Liver (tissue), 9 donors: ENCODE measurements around the gene KRT84. TPM values are rescaled to one million over a fixed set of nuclear protein-coding genes. Genes with fewer than 3 reads are reported as not detected.

Experiments
- DNase-seq: peaks from one replicate; pipeline ENCODE4 v3.0.0-alpha.2; 2017; ENCODE audit warnings: low spot score
- H3K27ac ChIP-seq, 2 donors: one replicate each; pipeline ENCODE4 v1.7.0; 2013; ENCODE audit warnings: inconsistent platforms in 2 of 2, low read length in 2 of 2, control low read depth in 1 of 2, low read depth in 1 of 2, mild to moderate bottlenecking in 1 of 2
- H3K27me3 ChIP-seq, 4 donors: one replicate each; pipeline versions ENCODE4 v1.6.1 to v1.7.0; 2013; ENCODE audit warnings: low read length in 3 of 4, inconsistent platforms in 1 of 4, mild to moderate bottlenecking in 1 of 4, moderate library complexity in 1 of 4; ENCODE audit not compliant: control insufficient read depth in 4 of 4, insufficient read depth in 4 of 4
- H3K36me3 ChIP-seq, 4 donors: one replicate each; pipeline versions ENCODE4 v1.6.1 to v1.7.0; 2013; ENCODE audit warnings: low read length in 3 of 4, mild to moderate bottlenecking in 3 of 4, low read depth in 1 of 4, moderate library complexity in 1 of 4; ENCODE audit not compliant: control insufficient read depth in 4 of 4, insufficient read depth in 3 of 4
- H3K4me1 ChIP-seq, 4 donors: one replicate each; pipeline versions ENCODE4 v1.6.1 to v1.7.0; 2013; ENCODE audit warnings: low read length in 3 of 4, mild to moderate bottlenecking in 3 of 4, moderate library complexity in 1 of 4; ENCODE audit not compliant: control insufficient read depth in 4 of 4, insufficient read depth in 4 of 4
- H3K4me3 ChIP-seq, 3 donors: one replicate each; pipeline versions ENCODE4 v1.6.1 to v1.7.0; 2013; ENCODE audit warnings: low read length in 3 of 3, control low read depth in 1 of 3, low read depth in 1 of 3, mild to moderate bottlenecking in 1 of 3
- H3K9ac ChIP-seq, 2 donors: one replicate each; pipeline ENCODE4 v1.7.0; 2013; ENCODE audit warnings: low read length in 2 of 2, mild to moderate bottlenecking in 2 of 2, moderate library complexity in 2 of 2, control low read depth in 1 of 2, low read depth in 1 of 2
- H3K9me3 ChIP-seq, 4 donors: one replicate each; pipeline versions ENCODE4 v1.6.1 to v1.7.0; 2013; ENCODE audit warnings: low read length in 3 of 4; ENCODE audit not compliant: control insufficient read depth in 4 of 4
- ATF3 ChIP-seq: IDR thresholded peaks from 2 replicates; pipeline ENCODE4 v1.6.1; 2016; ENCODE audit warnings: antibody characterized with exemption
- EGR1 ChIP-seq, 2 donors: IDR thresholded peaks; 2 replicates each; pipeline ENCODE4 v1.6.1; 2016 to 2018; ENCODE audit warnings: antibody characterized with exemption in 2 of 2, low read depth in 2 of 2
- FOXA1 ChIP-seq: IDR thresholded peaks from 2 replicates; pipeline ENCODE4 v1.6.1; 2016; ENCODE audit warnings: antibody characterized with exemption
- FOXA2 ChIP-seq: IDR thresholded peaks from 2 replicates; pipeline ENCODE4 v1.6.1; 2016; ENCODE audit warnings: antibody characterized with exemption
- GABPA ChIP-seq, 2 donors: IDR thresholded peaks in 1 of 2; conservative IDR thresholded peaks in 1 of 2; 2 replicates each; pipeline ENCODE4 v1.6.1; 2016; ENCODE audit warnings: antibody characterized with exemption in 2 of 2, mild to moderate bottlenecking in 1 of 2, moderate library complexity in 1 of 2
- HNF4A ChIP-seq, 2 donors: conservative IDR thresholded peaks; 2 replicates each; pipeline ENCODE4 v1.6.1; 2016; ENCODE audit warnings: antibody characterized with exemption in 2 of 2, mild to moderate bottlenecking in 2 of 2
- HNF4G ChIP-seq: IDR thresholded peaks from 2 replicates; pipeline ENCODE4 v1.6.1; 2016; ENCODE audit warnings: antibody characterized with exemption
- JUND ChIP-seq, 2 donors: IDR thresholded peaks; 2 replicates each; pipeline ENCODE4 v1.6.1; 2016; ENCODE audit warnings: antibody characterized with exemption in 2 of 2
- NR2F2 ChIP-seq: IDR thresholded peaks from 2 replicates; pipeline ENCODE4 v1.6.1; 2016; ENCODE audit warnings: antibody characterized with exemption
- REST ChIP-seq: IDR thresholded peaks from 2 replicates; pipeline ENCODE4 v1.6.1; 2016; ENCODE audit warnings: antibody characterized with exemption, mild to moderate bottlenecking
- RXRA ChIP-seq, 2 donors: IDR thresholded peaks; 2 replicates each; pipeline ENCODE4 v1.6.1; 2017 to 2018; ENCODE audit warnings: antibody characterized with exemption in 2 of 2, mild to moderate bottlenecking in 1 of 2
- SP1 ChIP-seq: IDR thresholded peaks from 2 replicates; pipeline ENCODE4 v1.6.1; 2018; ENCODE audit warnings: antibody characterized with exemption, mild to moderate bottlenecking
- TAF1 ChIP-seq: conservative IDR thresholded peaks from 2 replicates; pipeline ENCODE4 v1.6.1; 2016; ENCODE audit warnings: antibody characterized with exemption, mild to moderate bottlenecking
- YY1 ChIP-seq: IDR thresholded peaks from 2 replicates; pipeline ENCODE4 v1.6.1; 2016; ENCODE audit warnings: antibody characterized with exemption, mild to moderate bottlenecking
- ZBTB33 ChIP-seq: IDR thresholded peaks from 2 replicates; pipeline ENCODE4 v1.6.1; 2016; ENCODE audit warnings: antibody characterized with exemption
- WGBS: extraction: QIAGEN DNeasy Blood & Tissue Kit; methylation state at CpG from one replicate; pipeline ENCODE4 v1.1.7; 2013; 5-methylcytosine and 5-hydroxymethylcytosine counted together
- polyA plus RNA-seq, 2 donors: library from polyadenylated mRNA; stranded (reverse) in 1 of 2; unstranded in 1 of 2; fragments of 200-250 nt in 1 of 2; fragments of >200 nt in 1 of 2; fragmentation: Nextera tagmentation in 1 of 2; extraction: Ambion mirVana in 1 of 2; gene quantifications; one replicate each; pipeline versions ENCODE4 v1.2.1 to v1.2.3, GENCODE V29; 2013 to 2015
- total RNA-seq, 2 donors: library from RNA; depleted of rRNA; stranded (reverse); fragments of >200 nt; gene quantifications; one replicate each; pipeline ENCODE4 v1.2.3, GENCODE V29; 2014
- donor health status: healthy.
- donor health status: healthy.
- donor health status: healthy.
- donor health status: healthy.
- donor health status: healthy.

Gene KRT84
- total and polyA plus RNA-seq, 4 donors: not detected

- TF ChIP-seq EGR1 (IDR thresholded peaks at IDR 0.05; ENCODE audit: low read depth in 2 of 2) (no peak), HNF4G (no peak), REST (no peak), NR2F2 (no peak), RXRA (IDR thresholded peaks at IDR 0.05) (no peak), YY1 (no peak), FOXA1 (no peak), GABPA (IDR thresholded peaks at IDR 0.05 in 1 of 2, conservative IDR thresholded peaks at IDR 0.05 in 1 of 2) (no peak), FOXA2 (no peak), ZBTB33 (no peak)
- Histone ChIP-seq H3K9ac (no peak overlapping the region), H3K27ac (no peak overlapping the region), H3K9me3 (no peaks in the 10 kb centered on the region), H3K27me3 (no peaks in the 10 kb centered on the region), H3K36me3 (no peaks in the 10 kb centered on the region), H3K4me3 (no peak overlapping the region), H3K4me1 (peaks cover 0 to 15% (median 7%) of the 10 kb centered on the region in 4 donors)
- WGBS: 90% methylated on average over 7 of the region's 7 CpGs
- DNase-seq: no peak
These were observed 21.4 kb downstream of the KRT84 start for GRCh38 chr12:52364061-52364460.

- no peak for TF ChIP-seq FOXA1
- TF ChIP-seq TAF1: no peak
- TF ChIP-seq HNF4A (conservative IDR thresholded peaks at IDR 0.05): peak; percentile 84 to 85
- TF ChIP-seq REST: no peak
- TF ChIP-seq HNF4G: peak; percentile 40
- no peak for TF ChIP-seq FOXA2
- no peak for TF ChIP-seq SP1
- TF ChIP-seq YY1: no peak
- peak in 1 of 2 donors; percentile 19 for TF ChIP-seq RXRA (IDR thresholded peaks at IDR 0.05)
- TF ChIP-seq EGR1 (IDR thresholded peaks at IDR 0.05; ENCODE audit: low read depth in 2 of 2): no peak
- no peak for TF ChIP-seq ATF3
- TF ChIP-seq ZBTB33: no peak
- no peak for TF ChIP-seq JUND (IDR thresholded peaks at IDR 0.05)
- Histone ChIP-seq H3K4me1 (peaks cover 0 to 15% (median 7%) of the 10 kb centered on the region in 4 donors), H3K36me3 (no peaks in the 10 kb centered on the region), H3K27ac (no peak overlapping the region), H3K4me3 (no peak overlapping the region), H3K27me3 (no peaks in the 10 kb centered on the region), H3K9ac (no peak overlapping the region), H3K9me3 (no peaks in the 10 kb centered on the region)
- DNase-seq: no peak
- WGBS: 71% methylated on average over 12 of the region's 12 CpGs
These were observed 22.3 kb downstream of the KRT84 start for GRCh38 chr12:52363111-52363679.
